Activated T-helper 17 cell treated with anti-CD3 and anti-CD28 coated beads, Interleukin-2, amount 50 U/mL, for 72 hours (primary cell): ENCODE measurements around the gene ATRN. TPM values are rescaled to one million over a fixed set of nuclear protein-coding genes. Genes with fewer than 3 reads are reported as not detected.
"Not testable (repeated sequence)": the region's sequence is repeated elsewhere in the genome, so short reads cannot be mapped to it uniquely, and the experiment has no call there.

Experiments used
- ATAC-seq: fragments of 150-1000 bp; cut with Tn5 transposase; replicated peaks from 2 replicates; pipeline ENCODE4 v1.10.0; 2021; ENCODE audit warnings: mild to moderate bottlenecking, moderate library complexity
- H3K27ac Mint-ChIP-seq: one replicate; pipeline ENCODE4 v1.8.0; 2022; ENCODE audit warnings: mixed read lengths
- H3K27me3 Mint-ChIP-seq: one replicate; pipeline ENCODE4 v1.8.0; 2022; ENCODE audit warnings: mixed read lengths
- H3K36me3 Mint-ChIP-seq: one replicate; pipeline ENCODE4 v1.8.0; 2022; ENCODE audit warnings: low read depth, mild to moderate bottlenecking, mixed read lengths
- H3K4me1 Mint-ChIP-seq: one replicate; pipeline ENCODE4 v1.8.0; 2022; ENCODE audit warnings: mixed read lengths
- H3K4me3 Mint-ChIP-seq: one replicate; pipeline ENCODE4 v1.8.0; 2022; ENCODE audit warnings: mild to moderate bottlenecking, mixed read lengths
- H3K9me3 Mint-ChIP-seq: one replicate; pipeline ENCODE4 v1.8.0; 2022; ENCODE audit warnings: mixed read lengths
- total RNA-seq, 2 donors: library from RNA; stranded (reverse); gene quantifications; one replicate each; pipeline ENCODE4 v1.2.3, GENCODE V29; 2022

The ATRN gene
- total RNA-seq, 2 donors from 2014 or later: 8.5 to 10.8 TPM

DNA sequence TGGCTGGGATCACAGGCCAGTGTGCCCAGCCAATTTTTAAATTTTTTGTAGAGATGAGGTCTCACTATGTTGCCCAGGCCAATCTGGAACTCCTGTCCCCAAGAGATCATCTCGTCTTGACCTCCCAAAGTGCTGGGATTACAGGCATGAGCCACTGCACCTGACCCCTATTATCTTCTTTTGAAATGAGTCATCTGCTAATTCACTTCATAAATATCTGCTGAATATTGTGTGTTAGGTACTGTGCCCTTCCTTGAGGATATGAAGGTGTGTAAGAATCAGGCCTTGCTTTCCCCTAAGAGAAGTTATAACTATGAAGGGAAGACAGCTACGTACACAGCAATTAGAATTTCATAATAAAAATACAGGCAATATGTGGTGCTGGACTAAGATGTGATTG, 8.2 kb downstream of the ATRN start:
- Mint-ChIP-seq H3K36me3 (no peaks in the 10 kb centered on the region), H3K4me1 (no peaks in the 10 kb centered on the region), H3K9me3 (no peaks in the 10 kb centered on the region), H3K27ac (no peak overlapping the region), H3K4me3 (no peak overlapping the region), H3K27me3 (no peaks in the 10 kb centered on the region)
- no peak for ATAC-seq

DNA sequence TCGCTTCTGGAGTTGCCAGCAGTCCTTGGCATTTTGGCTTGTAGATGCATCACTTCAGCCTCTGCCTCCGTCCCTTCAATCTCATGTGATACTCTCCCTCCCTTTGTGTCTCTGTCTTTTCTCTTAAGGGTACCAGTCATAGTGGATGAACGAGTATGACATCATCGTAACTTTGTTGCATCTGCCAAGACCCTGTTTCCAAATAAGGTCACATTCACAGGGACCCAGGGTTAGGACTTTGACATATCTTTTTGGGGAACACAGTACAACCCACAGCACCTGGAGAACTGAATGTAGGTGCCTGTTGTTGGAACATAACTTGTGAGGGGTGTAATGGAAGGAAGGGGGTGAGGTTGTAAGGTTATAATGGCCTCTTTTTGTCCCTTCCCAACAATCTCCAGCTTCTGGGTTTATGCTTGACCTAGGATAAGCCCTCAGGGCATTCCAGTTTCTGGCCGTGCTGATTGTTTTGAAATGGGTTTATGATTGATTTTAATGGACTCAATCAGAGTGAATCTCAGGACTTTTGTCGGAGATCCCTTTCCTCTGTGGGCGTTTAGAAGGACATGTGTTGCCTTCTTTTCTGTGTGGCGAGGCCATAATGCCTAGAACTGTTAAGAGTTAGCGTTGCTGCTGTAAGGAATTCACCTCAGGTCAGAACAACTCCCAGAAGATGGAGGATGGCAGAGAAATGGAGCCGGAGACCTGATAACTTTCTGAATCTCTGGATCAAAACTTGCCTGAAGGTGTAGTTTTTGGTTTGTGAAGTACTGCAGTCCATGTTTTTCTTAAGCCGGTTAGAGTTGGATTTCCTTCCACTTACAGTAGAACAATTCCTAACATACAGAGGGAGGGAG, 9.2 kb downstream of the ATRN start:
- Mint-ChIP-seq H3K9me3 (no peaks in the 10 kb centered on the region), H3K27ac (no peak overlapping the region), H3K27me3 (no peaks in the 10 kb centered on the region), H3K4me1 (no peaks in the 10 kb centered on the region), H3K36me3 (no peaks in the 10 kb centered on the region), H3K4me3 (no peak overlapping the region)
- no peak for ATAC-seq

DNA sequence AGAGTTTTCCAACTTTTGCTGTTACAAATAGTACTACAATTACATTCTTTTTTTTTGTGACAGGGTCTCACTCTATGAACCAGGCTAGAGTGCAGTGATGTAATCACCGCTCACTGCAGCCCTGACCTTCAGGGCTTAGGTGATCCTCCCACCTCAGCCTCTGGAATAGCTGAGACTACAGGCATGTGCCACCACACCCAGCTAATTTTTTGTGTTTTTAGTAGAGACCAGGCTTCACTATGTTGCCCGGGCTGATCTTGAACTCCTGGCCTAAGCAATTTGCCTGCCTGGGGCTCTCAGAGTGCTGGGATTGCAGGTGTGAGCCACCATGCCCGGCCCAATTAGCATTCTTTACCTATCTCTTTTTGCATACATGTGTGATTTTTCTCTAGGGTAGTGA, 12.5 kb downstream of the ATRN start:
- H3K4me1 Mint-ChIP-seq: peaks cover 9% of the 10 kb centered on the region
- H3K27ac Mint-ChIP-seq: no peak overlapping the region
- peaks cover 12% of the 10 kb centered on the region for H3K36me3 Mint-ChIP-seq
- no peaks in the 10 kb centered on the region for H3K27me3 Mint-ChIP-seq
- H3K9me3 Mint-ChIP-seq: peaks cover 9% of the 10 kb centered on the region
- ATAC-seq: no peak
- no peak overlapping the region for H3K4me3 Mint-ChIP-seq

DNA sequence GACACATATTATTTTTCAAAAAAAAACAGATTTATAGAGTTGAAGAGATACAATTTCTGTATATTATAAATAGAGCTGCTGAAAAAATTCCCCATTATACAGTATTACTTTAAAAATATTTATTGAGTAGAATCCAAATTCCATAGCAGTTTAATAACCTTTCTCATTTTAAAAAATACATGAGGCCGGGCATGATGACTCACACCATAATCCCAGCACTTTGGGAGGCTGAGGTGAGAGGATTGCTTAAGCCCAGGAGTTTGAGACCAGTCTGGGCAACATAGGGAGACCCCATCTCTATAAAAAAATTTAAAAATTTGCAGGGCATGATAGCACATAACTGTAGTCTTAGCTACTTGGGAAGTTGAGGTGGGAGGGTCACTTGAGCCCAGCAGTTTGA, 13.0 kb downstream of the ATRN start:
- ATAC-seq: no peak
- Mint-ChIP-seq H3K9me3 (peaks cover 9% of the 10 kb centered on the region), H3K27me3 (no peaks in the 10 kb centered on the region), H3K4me3 (no peak overlapping the region), H3K36me3 (peaks cover 12% of the 10 kb centered on the region), H3K27ac (no peak overlapping the region), H3K4me1 (peaks cover 9% of the 10 kb centered on the region)

DNA sequence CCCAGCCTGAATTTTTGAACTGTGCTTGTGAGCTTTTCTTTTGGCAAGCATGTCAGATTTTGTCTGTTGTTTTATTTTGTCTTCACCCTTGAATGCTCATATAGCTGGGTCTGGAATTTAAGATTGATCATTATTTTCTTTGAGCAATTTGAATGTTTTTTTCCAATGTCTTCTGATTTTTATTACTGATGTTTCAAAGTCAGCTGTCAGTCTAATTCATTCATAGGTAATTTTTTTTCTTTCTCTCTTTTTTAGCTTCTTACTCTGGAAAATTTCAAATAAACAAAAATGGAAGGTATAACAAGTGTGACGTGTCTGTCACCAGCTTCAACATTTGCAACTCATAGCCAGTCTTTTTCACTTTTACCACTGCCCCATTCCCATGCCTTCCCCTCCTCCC, 15.1 kb downstream of the ATRN start:
- Mint-ChIP-seq H3K9me3 (peaks cover 9% of the 10 kb centered on the region), H3K27ac (no peak overlapping the region), H3K4me3 (no peak overlapping the region), H3K4me1 (peaks cover 9% of the 10 kb centered on the region), H3K36me3 (peaks cover 12% of the 10 kb centered on the region), H3K27me3 (no peaks in the 10 kb centered on the region)
- ATAC-seq: no peak

DNA sequence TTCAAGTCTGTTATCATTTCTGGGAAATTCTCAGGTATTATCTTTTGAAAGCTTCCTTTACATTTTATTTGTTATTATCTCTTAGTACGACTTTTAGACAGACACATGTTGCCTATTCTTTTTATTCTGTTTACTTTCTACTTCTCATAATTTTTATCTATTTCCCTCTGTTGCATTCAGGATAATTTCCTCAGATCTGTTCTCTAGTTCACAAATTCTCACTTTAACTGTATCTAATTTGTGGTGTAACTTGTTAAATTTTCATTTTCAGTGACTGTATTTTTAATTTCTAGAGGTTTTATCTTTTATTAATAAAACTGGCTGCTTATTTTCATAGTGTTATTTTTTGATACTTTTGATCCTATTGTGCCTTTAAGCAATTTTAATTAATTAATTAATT, 16.0 kb downstream of the ATRN start:
- Mint-ChIP-seq H3K36me3 (peaks cover 12% of the 10 kb centered on the region), H3K27ac (no peak overlapping the region), H3K9me3 (peaks cover 9% of the 10 kb centered on the region), H3K4me3 (no peak overlapping the region), H3K27me3 (no peaks in the 10 kb centered on the region), H3K4me1 (peaks cover 9% of the 10 kb centered on the region)
- no peak for ATAC-seq

DNA sequence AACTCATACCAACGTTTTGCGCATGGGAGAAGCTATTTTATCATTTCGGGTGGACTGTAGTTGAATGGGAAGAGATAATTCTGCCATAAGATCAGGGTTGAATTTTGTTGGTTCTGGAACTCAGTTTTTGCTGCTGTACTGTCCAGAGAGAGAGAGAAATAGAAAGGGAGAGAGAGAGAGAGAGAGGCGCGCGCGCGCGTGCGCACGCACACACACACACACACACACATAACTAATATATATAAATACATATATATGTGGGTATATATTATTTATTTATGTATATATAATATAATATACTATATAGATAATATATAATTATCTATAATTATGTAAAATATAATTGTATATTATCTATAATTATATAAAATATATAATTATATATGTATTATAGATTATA, 21.9 kb downstream of the ATRN start:
- no peak for ATAC-seq
- no peak overlapping the region for H3K27ac Mint-ChIP-seq

DNA sequence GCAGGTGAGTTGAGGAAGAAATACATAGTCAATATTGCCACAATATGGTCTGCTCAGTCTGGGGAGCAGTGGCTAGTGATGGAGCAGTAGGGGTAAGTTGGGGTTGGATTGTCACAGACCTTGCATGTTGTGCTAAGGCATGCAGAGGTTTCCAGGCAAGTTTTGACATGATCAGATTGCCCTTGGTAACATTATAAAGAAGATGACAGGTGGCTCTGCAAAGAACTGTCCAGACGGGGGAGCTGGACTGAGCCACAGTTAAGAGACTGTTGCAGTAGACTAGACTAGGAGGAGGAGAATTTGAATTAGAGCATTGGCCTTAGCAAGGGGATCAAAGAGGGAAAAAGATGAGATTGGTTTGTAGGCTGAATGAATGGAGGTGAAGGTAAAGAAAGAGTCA, 23.4 kb downstream of the ATRN start:
- Mint-ChIP-seq H3K36me3 (no peaks in the 10 kb centered on the region), H3K27me3 (no peaks in the 10 kb centered on the region), H3K27ac (no peak overlapping the region), H3K4me3 (no peak overlapping the region), H3K9me3 (no peaks in the 10 kb centered on the region), H3K4me1 (peaks cover 10% of the 10 kb centered on the region)
- no peak for ATAC-seq

More for the DNA sequence above, 21.9 kb downstream of the ATRN start:
- no peaks in the 10 kb centered on the region for H3K9me3 Mint-ChIP-seq
- H3K36me3 Mint-ChIP-seq: peaks cover 5% of the 10 kb centered on the region
- H3K4me3 Mint-ChIP-seq: no peak overlapping the region
- no peaks in the 10 kb centered on the region for H3K27me3 Mint-ChIP-seq
- peaks cover 14% of the 10 kb centered on the region for H3K4me1 Mint-ChIP-seq

DNA sequence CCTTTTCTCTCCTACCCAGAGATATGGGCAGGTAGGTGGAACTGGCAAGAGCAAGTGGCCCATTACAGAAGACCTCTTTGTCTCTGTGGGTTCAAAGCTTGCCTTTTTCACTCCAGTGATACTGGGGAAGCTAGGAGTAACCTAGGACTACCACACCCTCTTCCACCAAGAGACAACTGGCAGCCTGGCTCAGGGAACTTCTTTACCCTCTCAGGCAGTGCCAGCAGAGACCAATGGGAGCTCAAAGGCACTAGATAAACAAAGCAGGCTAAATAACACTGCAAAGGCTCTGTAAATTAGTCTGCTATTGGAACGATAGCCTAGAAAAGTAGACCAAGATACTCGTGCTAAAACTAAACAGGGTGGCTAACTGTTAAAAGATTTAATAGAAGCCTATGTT, 32.1 kb downstream of the ATRN start:
- Mint-ChIP-seq H3K4me3 (no peak overlapping the region), H3K4me1 (peaks cover 4% of the 10 kb centered on the region), H3K36me3 (no peaks in the 10 kb centered on the region), H3K9me3 (no peaks in the 10 kb centered on the region), H3K27me3 (no peaks in the 10 kb centered on the region), H3K27ac (no peak overlapping the region)
- no peak for ATAC-seq

DNA sequence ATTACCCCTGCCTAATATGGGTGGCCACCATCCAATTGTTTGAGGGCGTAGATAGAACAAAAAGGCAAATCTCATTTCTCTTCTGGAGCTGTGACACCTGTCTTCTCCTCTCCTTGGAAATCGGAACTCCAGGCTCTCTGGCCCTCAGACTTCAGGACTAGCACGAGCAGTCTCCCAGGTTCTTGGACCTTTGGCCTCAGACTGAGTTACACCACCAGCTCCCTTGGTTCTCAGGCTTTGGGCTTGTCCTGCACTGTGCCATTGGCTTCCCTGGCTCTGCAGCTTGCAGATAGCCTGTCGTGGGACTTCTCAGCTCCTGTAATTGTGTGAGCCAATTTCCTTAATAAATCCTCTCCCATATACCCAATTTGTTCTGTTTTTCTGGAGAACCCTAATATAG, 34.3 kb downstream of the ATRN start:
- no peaks in the 10 kb centered on the region for H3K36me3 Mint-ChIP-seq
- H3K4me1 Mint-ChIP-seq: peaks cover 4% of the 10 kb centered on the region
- H3K9me3 Mint-ChIP-seq: no peaks in the 10 kb centered on the region
- no peak overlapping the region for H3K27ac Mint-ChIP-seq
- ATAC-seq: no peak
- H3K4me3 Mint-ChIP-seq: no peak overlapping the region
- H3K27me3 Mint-ChIP-seq: no peaks in the 10 kb centered on the region

DNA sequence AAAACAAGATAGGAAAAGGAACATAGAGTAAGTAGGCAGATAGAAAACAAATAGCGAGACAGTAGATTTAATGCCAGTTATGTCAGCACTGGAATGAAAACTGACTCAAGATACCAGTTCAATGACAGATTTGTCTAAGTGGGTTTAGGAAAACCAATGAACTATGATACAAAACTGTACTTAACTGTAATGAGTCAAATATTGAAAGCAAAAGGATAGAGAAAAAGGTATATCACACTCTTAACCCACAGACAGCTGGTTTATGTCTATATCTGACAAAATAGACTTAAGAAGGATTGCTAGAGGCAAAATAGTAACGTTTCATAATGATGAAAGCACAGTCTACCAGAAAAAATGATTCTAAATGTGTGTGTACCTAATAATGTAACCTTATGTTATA, 38.2 kb downstream of the ATRN start:
- ATAC-seq: peak; percentile 96
- H3K27ac Mint-ChIP-seq: no peak overlapping the region
- no peak overlapping the region for H3K4me3 Mint-ChIP-seq
- H3K36me3 Mint-ChIP-seq: no peaks in the 10 kb centered on the region
- H3K9me3 Mint-ChIP-seq: no peaks in the 10 kb centered on the region
- peaks cover 4% of the 10 kb centered on the region for H3K4me1 Mint-ChIP-seq
- no peaks in the 10 kb centered on the region for H3K27me3 Mint-ChIP-seq

DNA sequence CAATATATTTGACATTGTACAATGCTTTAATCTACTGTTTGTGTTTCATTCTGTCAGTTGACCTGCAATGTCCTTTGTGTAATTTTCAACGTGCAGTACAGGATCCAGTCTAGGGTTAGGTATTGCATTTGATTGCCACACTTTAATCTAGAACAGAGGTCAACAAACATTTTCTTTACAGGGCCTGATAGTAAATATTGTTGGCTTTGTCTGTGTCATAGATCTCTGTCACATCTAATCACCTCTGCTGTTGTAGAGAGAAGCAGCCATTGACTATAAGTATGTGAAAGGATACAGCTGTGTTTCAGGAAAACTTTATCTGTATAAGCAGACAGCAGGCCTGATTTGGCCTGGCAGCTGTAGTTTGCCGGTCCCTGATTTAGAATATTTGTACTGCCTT, 39.3 kb downstream of the ATRN start:
- Mint-ChIP-seq H3K9me3 (no peaks in the 10 kb centered on the region), H3K27ac (no peak overlapping the region), H3K36me3 (no peaks in the 10 kb centered on the region), H3K4me3 (no peak overlapping the region), H3K27me3 (no peaks in the 10 kb centered on the region), H3K4me1 (peaks cover 3% of the 10 kb centered on the region)
- ATAC-seq: no peak

DNA sequence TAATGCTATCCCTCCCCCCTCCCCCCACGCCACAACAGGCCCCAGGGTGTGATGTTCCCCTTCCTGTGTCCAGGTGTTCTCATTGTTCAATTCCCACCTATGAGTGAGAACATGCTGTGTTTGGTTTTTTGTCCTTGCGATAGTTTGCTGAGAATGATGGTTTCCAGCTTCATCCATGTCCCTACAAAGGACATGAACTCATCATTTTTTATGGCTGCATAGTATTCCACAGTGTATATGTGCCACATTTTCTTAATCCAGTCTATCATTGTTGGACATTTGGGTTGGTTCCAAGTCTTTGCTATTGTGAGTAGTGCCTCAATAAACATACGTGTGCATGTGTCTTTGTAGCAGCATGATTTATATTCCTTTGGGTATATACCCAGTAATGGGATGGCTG, 41.4 kb downstream of the ATRN start:
- H3K9me3 Mint-ChIP-seq, ATAC-seq, H3K4me1 Mint-ChIP-seq, H3K4me3 Mint-ChIP-seq, H3K27ac Mint-ChIP-seq, H3K27me3 Mint-ChIP-seq, H3K36me3 Mint-ChIP-seq: not testable (repeated sequence)

DNA sequence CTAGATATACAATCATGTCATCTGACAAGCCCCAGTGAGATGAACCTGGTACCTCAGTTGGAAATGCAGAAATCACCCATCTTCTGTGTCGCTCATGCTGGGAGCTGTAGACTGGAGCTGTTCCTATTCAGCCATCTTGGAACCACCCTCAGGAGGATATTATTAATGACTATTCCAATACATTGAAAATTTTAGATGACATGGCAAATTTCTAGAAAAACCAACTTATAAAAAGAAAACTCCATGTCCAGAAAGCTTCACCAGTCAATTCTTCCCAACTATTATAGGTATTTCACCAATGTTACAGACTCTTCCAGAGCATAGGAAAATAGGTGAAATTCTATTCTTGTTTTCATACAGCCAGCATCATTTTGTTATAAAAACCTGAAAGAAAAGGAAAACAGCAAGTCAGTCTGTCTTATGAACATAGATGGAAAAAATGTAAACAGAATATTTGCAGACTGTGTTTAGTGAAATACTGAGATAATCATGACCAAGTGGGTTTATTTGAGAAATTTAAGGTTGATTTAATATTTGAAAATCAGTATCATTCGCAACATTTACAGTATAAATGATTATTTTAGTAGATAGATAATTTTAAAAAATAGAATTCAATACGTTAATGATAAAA, 43.3 kb downstream of the ATRN start:
- H3K9me3 Mint-ChIP-seq: no peaks in the 10 kb centered on the region
- no peak overlapping the region for H3K4me3 Mint-ChIP-seq
- no peak overlapping the region for H3K27ac Mint-ChIP-seq
- no peaks in the 10 kb centered on the region for H3K27me3 Mint-ChIP-seq
- peaks cover 3% of the 10 kb centered on the region for H3K4me1 Mint-ChIP-seq
- no peaks in the 10 kb centered on the region for H3K36me3 Mint-ChIP-seq
- no peak for ATAC-seq

DNA sequence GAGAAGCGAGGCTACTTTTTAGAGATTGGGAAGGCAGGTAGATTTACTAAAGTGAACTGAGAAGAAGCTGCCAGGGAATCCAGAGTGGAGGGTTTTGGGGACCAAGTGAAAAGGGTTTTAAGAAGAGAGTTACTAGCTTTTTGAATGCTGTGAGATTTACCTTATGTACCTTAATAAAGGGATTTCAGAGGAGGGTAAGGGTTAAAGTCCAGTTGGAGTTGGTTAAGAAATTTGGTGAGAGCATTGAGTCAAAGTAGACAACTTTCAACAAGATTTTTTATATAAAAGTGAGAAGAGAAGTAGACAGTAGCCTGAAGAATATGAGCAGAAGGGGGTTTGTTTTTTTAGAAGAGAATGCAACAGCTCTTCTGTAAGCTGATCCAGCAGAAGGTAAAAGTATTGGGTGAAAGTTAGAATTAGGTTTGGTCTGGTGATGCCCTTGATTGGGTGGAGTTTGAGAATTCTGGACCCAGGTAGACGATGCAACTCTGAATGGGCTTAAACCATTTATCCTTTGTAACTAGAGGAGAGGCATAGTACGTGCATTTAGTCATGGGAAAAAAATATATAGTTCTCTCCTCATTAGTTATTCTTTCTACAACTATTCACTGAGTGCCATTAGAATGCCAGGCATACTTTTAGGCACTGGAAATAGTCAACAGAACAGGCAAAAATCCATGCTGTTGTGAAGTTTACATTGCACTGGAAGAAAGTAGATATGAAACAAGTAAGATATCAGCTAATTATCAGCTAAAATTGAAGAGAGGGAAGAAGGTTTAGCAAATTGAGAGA, 44.8 kb downstream of the ATRN start:
- peaks cover 3% of the 10 kb centered on the region for H3K4me1 Mint-ChIP-seq
- no peak overlapping the region for H3K4me3 Mint-ChIP-seq
- H3K27ac Mint-ChIP-seq: no peak overlapping the region
- H3K36me3 Mint-ChIP-seq: peaks cover 5% of the 10 kb centered on the region
- no peaks in the 10 kb centered on the region for H3K27me3 Mint-ChIP-seq
- no peak for ATAC-seq
- H3K9me3 Mint-ChIP-seq: no peaks in the 10 kb centered on the region
